ENCODE data around the gene MAGEF1. TPM values are rescaled to one million over a fixed set of nuclear protein-coding genes. Genes with fewer than 3 reads are reported as not detected.
A peak's percentile ranks its signal among the peaks of the same experiment; 100 is the strongest.

Gene MAGEF1
- total RNA-seq, 2 donors from 2014 or later: 61.3 to 86.5 TPM

DNA sequence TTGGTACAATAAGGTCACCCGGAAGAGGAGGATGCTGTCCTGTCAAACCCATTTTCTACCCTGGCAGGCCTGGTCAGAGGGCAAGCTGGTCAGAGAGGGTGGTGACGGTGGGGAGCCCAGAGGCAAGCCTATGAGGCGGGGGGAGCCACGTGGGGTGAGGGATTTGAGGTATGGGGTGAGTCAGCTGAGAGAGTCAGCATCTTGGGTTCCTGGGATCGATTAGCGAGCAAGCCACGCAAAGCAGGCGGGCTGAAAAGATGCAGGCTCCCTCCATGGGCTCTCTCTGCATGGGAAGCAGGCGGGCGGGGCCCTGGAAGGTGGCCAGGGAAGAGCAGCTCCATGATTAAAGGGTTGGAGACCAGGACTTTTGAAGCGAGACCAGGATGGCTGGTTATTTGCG, 48.1 kb downstream of the MAGEF1 start:
- Mint-ChIP-seq H3K4me1 (peaks cover 52% of the 10 kb centered on the region), H3K9me3 (no peaks in the 10 kb centered on the region), H3K27me3 (ENCODE audit: insufficient read depth) (no peaks in the 10 kb centered on the region)

DNA sequence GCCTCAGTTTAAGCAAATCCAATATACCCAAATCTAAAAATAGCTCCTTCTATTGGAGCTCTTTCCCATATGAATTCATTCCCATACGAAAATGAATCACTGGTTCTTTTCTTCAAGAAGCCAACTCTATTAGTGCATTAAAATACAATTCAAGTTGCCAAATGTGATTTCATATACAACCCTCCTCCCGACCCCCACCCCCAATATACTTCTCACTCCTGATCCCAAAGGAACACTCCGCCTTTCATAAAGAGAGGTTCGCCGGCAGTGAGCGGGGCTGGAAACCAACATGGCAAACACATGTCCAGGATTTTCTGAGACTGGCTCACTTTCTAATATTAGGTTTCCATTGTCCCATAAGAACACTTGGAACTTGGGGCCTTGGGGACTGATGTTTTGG, 48.5 kb downstream of the MAGEF1 start:
- Mint-ChIP-seq H3K4me3 (no peak overlapping the region), H3K9me3 (no peaks in the 10 kb centered on the region), H3K4me1 (peaks cover 53% of the 10 kb centered on the region), H3K27ac (no peak overlapping the region), H3K27me3 (ENCODE audit: insufficient read depth) (no peaks in the 10 kb centered on the region), H3K36me3 (ENCODE audit: low read depth) (no peaks in the 10 kb centered on the region)
- TF ChIP-seq, protein P1, sequence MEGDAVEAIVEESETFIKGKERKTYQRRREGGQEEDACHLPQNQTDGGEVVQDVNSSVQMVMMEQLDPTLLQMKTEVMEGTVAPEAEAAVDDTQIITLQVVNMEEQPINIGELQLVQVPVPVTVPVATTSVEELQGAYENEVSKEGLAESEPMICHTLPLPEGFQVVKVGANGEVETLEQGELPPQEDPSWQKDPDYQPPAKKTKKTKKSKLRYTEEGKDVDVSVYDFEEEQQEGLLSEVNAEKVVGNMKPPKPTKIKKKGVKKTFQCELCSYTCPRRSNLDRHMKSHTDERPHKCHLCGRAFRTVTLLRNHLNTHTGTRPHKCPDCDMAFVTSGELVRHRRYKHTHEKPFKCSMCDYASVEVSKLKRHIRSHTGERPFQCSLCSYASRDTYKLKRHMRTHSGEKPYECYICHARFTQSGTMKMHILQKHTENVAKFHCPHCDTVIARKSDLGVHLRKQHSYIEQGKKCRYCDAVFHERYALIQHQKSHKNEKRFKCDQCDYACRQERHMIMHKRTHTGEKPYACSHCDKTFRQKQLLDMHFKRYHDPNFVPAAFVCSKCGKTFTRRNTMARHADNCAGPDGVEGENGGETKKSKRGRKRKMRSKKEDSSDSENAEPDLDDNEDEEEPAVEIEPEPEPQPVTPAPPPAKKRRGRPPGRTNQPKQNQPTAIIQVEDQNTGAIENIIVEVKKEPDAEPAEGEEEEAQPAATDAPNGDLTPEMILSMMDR (conservative IDR thresholded peaks at IDR 0.05): no peak
- Histone ChIP-seq H3K36me3 (ENCODE audit: control insufficient read depth, insufficient read depth, low read length) (no peaks in the 10 kb centered on the region), H3K4me1 (ENCODE audit: control insufficient read depth, insufficient read depth, low read length) (peaks cover 17% of the 10 kb centered on the region), H3K9ac (ENCODE audit: extremely low read depth, low read length, poor library complexity, severe bottlenecking) (no peak overlapping the region), H3K4me3 (ENCODE audit: low read length) (no peak overlapping the region), H3K27me3 (ENCODE audit: control insufficient read depth, insufficient read depth, low read length, poor library complexity, severe bottlenecking) (no peaks in the 10 kb centered on the region), H3K27ac (ENCODE audit: low read depth, low read length) (no peak overlapping the region), H3K9me3 (ENCODE audit: control insufficient read depth, low read length) (no peaks in the 10 kb centered on the region)
- no peak for DNase-seq
- WGBS, 2 experiments (ENCODE audit: insufficient coverage in 1 of 2, insufficient read length in 1 of 2): 88 to 97% methylated on average over 5 to 6 of the region's 6 CpGs

More for the DNA sequence above, 48.1 kb downstream of the MAGEF1 start:
- DNase-seq: peak; percentile 44
- peaks cover 17% of the 10 kb centered on the region for H3K4me1 ChIP-seq (ENCODE audit: control insufficient read depth, insufficient read depth, low read length)
- TF ChIP-seq, protein P1 (conservative IDR thresholded peaks at IDR 0.05): no peak
- 89 to 98% methylated on average over 8 to 12 of the region's 12 CpGs for WGBS, 2 experiments (ENCODE audit: insufficient coverage in 1 of 2, insufficient read length in 1 of 2)
- H3K9ac ChIP-seq (ENCODE audit: extremely low read depth, low read length, poor library complexity, severe bottlenecking): no peak overlapping the region
- no peak overlapping the region for H3K4me3 ChIP-seq (ENCODE audit: low read length)
- Mint-ChIP-seq H3K4me3 (no peak overlapping the region), H3K36me3 (ENCODE audit: low read depth) (no peaks in the 10 kb centered on the region), H3K27ac (no peak overlapping the region)
- H3K27me3 ChIP-seq (ENCODE audit: control insufficient read depth, insufficient read depth, low read length, poor library complexity, severe bottlenecking): no peaks in the 10 kb centered on the region
- H3K27ac ChIP-seq (ENCODE audit: low read depth, low read length): no peak overlapping the region
- no peaks in the 10 kb centered on the region for H3K9me3 ChIP-seq (ENCODE audit: control insufficient read depth, low read length)
- no peaks in the 10 kb centered on the region for H3K36me3 ChIP-seq (ENCODE audit: control insufficient read depth, insufficient read depth, low read length)

DNA sequence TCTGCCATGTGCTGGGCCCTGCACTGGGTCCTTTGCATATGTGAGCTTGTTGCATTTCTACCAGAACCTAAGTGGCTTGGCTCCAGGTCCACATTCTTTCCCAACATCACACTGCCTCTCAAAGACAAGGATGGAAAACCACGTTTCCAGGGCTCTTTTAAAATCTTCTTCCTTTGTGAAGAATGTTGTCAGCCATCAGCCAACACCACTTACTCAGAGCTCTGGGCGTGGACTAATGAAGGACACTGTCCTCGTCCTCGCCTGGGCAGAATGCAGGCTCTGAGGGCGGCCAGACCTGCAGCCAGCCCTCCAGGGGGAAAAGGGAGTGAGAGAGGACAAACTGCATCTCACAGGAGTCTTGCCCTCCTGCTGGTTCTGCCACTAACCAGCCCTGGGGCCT, 49.7 kb downstream of the MAGEF1 start:
- TF ChIP-seq, protein P1 (conservative IDR thresholded peaks at IDR 0.05): no peak
- no peak overlapping the region for H3K9ac ChIP-seq (ENCODE audit: extremely low read depth, low read length, poor library complexity, severe bottlenecking)
- peak; percentile 41 for DNase-seq
- Mint-ChIP-seq H3K9me3 (no peaks in the 10 kb centered on the region), H3K4me1 (peaks cover 59% of the 10 kb centered on the region), H3K27me3 (ENCODE audit: insufficient read depth) (no peaks in the 10 kb centered on the region), H3K4me3 (no peak overlapping the region), H3K27ac (no peak overlapping the region), H3K36me3 (ENCODE audit: low read depth) (no peaks in the 10 kb centered on the region)
- 71 to 76% methylated on average over 1 to 5 of the region's 5 CpGs for WGBS, 2 experiments (ENCODE audit: insufficient coverage in 1 of 2, insufficient read length in 1 of 2)
- H3K4me3 ChIP-seq (ENCODE audit: low read length): no peak overlapping the region
- H3K27ac ChIP-seq (ENCODE audit: low read depth, low read length): no peak overlapping the region
- H3K4me1 ChIP-seq (ENCODE audit: control insufficient read depth, insufficient read depth, low read length): peaks cover 17% of the 10 kb centered on the region
- H3K27me3 ChIP-seq (ENCODE audit: control insufficient read depth, insufficient read depth, low read length, poor library complexity, severe bottlenecking): no peaks in the 10 kb centered on the region
- no peaks in the 10 kb centered on the region for H3K9me3 ChIP-seq (ENCODE audit: control insufficient read depth, low read length)
- no peaks in the 10 kb centered on the region for H3K36me3 ChIP-seq (ENCODE audit: control insufficient read depth, insufficient read depth, low read length)
